NCI-H748 (cell line): ENCODE results near the gene PRDM16.
A peak's percentile ranks its signal among the peaks of the same experiment; 100 is the strongest.
"Not testable (repeated sequence)": the region's sequence is repeated elsewhere in the genome, so short reads cannot be mapped to it uniquely, and the experiment has no call there.

Source experiments
- DNase-seq: peaks from one replicate; lab custom pipeline; 2025; ENCODE audit not compliant: unreplicated experiment; lab: John Stamatoyannopoulos, UW

The PRDM16 gene

GRCh38 chr1:3272321-3273045 lies 203.5 kb downstream of the PRDM16 start:
- DNase-seq, result no peak

- DNase-seq, result no peak
These were observed 204.4 kb downstream of the PRDM16 start for GRCh38 chr1:3273447-3273846.

- peak; percentile 67 for DNase-seq
These were observed 206.0 kb downstream of the PRDM16 start for GRCh38 chr1:3274972-3275371.

DNA sequence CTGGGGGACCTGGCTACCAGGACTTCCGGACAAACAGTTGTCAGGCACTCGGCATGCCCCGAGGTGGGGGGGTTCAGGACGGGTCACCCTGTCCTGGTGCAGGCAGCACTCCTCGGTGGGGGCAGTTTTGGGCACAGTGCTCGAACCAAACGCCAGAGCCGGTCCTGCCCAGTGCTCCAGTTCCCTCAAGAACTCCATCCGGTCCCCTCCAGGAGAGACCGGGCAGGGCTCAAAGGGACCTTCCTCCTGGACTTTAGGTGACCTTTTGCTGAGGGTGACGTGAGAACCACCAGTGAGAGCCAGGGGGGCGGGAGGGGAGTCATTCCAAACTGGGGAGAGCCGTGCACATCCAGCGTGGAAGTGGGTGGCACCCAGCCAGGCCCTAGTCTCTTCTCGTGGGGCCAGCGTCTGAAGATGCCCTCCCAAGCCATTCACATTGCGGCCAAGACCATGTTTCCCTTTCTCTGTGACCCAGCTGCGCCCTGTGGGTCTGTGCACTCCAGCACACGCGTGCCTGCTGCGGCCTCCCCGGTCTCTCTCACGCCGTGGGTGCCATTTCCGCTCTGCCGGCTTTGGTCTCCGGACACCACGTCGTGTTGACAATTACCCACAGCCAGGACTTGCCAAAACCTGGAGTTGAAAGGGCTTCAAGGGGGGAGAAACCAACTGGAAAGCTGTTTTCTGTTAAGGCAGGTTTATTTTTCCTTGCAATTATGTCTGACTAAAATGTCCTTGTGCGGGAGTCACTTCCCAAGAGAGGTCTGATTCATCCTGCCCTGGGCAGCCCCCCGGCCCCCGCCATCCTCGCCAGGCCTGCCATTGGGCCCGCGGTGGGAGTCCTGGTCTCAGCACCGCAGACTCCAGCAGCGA lies 206.7 kb downstream of the PRDM16 start:
- no peak for DNase-seq

DNA sequence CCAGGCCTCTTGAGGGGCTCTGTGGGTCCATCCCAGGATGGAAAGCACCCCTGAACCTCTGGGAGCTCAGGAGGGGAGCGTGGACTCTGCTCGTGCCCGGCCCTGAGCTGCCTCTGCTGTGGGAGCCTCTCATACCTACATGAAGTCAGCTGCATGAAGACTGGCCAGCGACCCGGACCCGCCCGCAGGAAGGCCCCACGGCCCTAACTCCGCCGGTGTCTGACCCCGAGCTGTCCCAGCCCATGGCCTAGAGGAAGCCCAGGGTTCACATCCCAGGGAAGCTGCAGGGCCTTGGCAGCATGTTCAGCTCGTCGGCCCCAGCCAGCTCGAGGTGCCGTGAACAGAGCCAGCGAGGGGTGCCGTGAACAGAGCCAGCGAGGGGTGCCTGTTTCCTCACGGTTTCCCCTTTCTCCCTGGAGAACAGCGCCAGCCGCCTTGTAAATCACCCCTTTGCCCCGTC lies 207.4 kb downstream of the PRDM16 start:
- no peak for DNase-seq

DNA sequence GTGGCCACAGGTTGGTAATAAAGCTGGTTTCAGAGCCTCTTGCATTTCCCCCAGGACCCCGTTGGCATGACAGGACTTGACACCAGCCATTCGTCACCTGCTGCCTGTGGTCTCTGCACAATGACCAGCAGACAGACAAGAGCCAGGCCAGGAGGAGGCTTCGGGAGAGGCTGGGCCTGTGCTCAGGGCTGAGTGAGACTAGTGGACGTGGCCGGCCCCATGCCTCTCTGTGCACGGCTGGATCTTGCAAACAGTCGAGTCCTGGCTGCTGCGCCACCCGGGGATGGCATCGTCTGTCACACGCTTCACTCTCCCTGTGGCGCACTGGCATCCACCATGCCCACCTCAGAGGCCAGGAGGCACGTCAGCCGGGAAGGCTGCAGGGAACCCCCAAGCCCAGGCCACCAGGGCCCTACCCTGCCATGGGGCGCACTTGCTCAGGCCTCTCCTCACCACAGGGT lies 208.0 kb downstream of the PRDM16 start:
- no peak for DNase-seq

DNA sequence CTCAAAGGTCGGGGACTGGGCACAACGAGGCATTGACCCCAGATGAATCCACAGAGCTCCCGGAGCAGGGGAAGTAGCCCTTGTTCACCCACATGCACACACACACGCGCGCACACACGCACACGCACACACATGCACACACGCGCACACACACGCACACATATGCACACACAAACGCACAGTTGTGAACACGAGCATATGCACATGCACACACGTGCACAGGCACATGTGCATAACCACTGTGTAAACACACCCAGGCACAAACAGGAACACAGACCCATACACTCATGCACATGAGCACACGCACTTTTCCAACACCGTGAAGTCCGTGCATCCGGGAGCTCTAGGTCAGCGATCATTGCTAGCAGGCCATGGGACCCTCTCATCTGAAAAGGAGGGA lies 208.6 kb downstream of the PRDM16 start:
- DNase-seq, result no peak

DNA sequence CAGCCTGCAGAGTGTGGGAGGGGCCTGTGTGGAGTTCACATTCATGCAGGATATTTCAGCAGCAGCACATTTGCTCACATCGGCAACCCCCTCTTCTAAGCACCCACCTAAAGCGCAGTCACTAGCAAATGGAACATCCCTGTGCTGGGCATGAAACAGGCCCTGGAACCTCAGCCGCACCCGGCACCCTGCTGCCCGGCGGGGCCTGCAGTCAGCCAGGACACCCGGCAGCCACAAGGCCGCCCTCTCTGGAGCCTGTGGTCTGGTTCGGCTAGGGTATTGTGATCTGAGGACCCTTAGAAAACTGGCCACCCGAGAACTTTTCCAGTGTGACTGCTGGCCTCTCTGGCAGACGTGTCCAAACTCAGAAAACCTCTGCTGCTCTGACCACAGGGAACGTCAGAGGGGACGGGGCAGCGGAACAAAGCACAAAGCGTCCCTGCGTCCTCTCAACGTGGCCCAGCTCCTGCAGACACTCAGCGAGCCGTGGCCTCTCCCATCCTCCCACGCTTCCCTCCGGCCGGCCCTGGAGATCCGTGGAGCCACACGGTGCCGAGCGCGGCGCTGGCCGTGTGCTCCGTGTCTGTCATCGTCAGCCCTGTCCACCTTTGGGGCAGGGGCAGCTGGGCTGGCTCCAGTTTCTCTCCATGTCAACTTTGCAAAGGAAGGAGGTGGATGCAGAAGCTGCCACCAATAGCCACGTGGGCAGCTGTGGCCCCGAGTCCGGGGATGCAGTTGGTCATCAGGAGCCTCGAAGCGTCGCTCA lies 209.6 kb downstream of the PRDM16 start:
- no peak for DNase-seq

DNA sequence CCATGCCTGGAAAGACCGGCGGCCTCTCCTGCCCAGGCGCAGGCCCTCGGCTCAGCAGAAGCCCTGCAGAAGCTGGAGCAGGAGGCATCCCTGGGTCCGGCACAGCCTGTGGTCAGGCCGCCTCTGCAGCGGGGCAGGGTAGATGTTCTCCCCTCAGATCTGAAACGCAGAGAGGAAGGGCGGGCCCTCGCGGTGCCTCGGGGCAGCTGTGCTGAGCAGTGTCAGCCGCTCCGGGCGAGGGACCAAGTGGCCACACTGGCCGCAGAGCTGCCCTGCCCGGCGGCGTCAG lies 210.1 kb downstream of the PRDM16 start:
- no peak for DNase-seq

- no peak for DNase-seq
These were observed 212.7 kb downstream of the PRDM16 start for GRCh38 chr1:3281735-3282134.

DNA sequence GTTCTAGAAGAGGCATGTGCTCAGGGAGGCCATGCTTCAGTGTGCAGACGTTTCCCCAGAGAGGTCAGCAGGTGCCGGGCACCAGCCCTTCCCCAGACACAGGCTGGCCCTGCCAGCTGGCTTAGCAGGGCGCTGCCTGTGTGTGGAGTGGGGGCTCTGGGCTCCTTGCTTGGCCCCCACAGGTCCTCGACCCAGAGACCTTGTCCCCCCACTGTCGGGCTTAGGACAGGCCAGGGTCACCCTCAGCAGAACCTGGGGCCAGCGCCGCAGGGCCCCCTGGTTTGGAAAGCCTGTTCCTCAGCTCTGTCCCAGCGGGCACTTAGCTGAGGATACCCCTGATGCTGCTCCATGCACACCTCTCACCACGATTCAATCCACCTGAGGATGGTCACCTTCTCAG lies 213.2 kb downstream of the PRDM16 start:
- DNase-seq, result no peak

DNA sequence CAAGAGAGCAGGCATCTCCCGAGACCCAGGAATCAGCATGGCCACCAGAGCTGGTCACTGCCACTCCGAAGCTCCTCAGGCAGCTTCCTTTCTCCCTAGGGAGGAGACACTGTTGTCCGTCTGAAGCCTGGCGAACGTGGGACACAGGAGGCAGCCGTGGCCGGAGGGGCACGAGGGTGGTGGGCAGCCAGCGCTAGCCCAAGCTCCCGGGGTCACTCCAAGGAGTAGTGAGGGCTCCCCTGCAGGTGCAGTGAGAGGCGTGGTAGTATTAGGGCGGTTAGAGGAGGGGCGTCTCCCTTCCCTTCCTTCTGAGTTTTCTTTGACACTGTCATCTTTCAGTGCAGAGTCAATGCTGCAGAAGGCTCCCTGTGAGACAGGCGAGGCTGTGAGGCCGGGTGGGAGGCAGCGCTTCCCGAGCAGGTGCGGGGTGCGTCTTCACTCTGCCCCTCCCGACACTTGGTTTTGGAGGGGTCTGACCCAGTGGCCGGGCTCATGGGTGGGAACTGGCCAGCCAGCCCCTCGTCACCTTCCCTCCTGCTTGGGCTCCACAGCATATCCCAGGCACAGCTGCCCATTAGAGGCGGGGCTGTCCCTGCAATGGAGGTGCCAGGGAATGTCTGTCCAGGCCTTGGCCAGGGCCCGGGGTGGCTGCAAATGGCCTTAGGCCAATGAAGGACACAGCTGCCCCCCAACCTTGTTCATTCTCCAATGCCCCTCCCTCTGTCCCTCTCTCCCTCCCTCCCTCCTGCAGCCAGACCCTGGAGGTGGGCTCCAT lies 213.8 kb downstream of the PRDM16 start:
- DNase-seq, result no peak

DNA sequence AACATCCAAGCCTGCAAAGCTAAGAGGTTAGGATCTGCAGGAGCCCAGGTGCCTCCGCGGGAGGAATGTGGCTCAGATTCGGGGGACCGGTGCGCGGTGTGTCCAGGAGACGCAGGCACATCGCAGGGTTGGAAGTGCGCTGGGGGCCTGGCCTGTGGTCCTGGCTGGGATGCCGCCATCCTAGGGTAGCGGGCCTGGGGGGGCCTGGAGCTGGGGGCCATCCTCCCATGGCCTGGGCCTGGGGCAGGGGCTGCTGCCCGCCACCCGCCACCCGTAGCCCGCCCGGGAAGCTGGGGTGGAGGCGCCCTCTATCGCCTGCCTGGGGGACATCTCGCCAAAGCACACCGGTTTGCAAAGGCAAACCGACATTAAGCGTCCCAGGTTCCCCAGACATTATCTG lies 214.8 kb downstream of the PRDM16 start:
- peak; percentile 2 for DNase-seq

GRCh38 chr1:3284691-3285090 lies 215.7 kb downstream of the PRDM16 start:
- DNase-seq, result no peak

DNA sequence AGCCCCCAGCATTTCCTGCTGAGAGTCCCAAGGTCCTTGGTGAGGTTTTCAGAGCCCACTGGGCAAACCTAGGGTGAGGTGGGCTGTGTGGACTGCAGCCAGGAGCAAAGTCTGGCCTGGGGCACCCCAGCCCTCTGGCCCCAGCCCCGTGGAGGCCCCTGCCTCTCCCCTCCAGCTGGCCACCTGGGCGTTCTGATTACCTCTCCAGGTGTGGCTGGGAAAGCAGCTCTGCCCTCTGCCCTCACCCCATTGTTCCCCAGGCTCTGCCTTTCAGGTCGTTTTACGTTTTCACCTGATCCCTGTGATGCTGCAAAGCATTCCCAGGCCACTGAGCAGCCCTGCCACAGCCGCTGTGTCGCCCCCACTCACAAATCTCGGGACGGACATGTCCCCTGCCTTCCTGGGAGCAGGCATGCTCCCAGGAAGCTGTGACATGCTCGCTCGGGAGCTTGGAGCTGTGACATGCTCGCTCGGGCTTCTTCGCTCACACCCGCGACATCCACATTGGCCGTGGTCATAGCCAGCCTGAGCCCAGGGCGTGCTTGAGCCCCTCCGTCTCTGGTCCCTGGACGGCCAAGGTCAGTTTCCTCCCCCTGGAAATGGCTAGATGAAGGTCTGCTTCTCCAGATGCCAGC lies 216.2 kb downstream of the PRDM16 start:
- DNase-seq, result no peak

GRCh38 chr1:3287095-3287494 lies 218.1 kb downstream of the PRDM16 start:
- DNase-seq, result not testable (repeated sequence)

DNA sequence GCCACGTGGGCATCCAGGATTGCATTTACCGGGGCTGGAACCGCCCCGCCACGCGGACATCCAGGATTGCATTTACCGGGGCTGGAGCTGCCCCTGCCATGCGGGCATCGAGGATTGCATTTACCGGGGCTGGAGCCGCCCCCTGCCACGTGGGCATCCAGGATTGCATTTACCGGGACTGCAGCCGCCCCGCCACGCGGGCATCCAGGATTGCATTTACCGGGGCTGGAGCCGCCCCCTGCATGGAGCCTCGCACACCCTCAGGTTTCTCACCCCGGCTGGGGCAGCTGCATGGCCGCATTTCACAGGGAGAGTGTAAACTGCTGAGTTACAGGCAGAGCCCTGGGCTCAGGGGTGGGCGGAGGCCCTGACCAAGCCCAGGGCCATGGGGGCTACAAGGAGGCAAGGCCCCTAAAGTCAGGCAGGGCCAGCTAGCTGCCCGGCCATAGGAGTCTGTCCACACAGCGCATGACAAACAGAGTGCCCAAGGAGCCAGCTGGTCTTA lies 218.7 kb downstream of the PRDM16 start:
- no peak for DNase-seq

- no peak for DNase-seq
These were observed 220.5 kb downstream of the PRDM16 start for GRCh38 chr1:3289502-3289901.

GRCh38 chr1:3290438-3290837 lies 221.4 kb downstream of the PRDM16 start:
- DNase-seq, result no peak

DNA sequence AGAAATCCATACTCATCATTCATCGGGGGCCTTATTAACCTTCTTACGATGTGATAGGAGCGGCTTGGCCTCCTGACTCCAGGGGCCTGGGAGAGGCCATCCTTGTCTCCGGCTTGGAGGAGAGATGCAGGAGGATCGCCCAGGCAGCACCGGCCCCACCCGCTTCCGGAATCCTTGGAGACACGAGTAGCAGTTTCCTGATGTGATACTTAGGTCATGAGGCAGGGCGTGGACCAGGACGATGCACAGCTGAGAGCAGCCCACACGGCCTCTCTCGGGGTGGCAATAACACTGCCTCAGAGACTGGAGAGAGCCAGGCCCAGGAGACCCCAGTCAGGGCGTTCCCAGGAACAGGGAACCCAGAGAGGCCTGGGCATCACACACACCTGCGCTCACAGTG lies 221.9 kb downstream of the PRDM16 start:
- no peak for DNase-seq
